Astrocyte of the spinal cord (primary cell): Measurements from ENCODE around the gene SNCAIP.
A peak's percentile ranks its signal among the peaks of the same experiment; 100 is the strongest.

ENCODE experiments used
- DNase-seq: peaks from one replicate; pipeline ENCODE4 v3.0.0; 2011; ENCODE audit warnings: low read depth, low spot score
- H3K4me3 ChIP-seq: 2 replicates; pipeline ENCODE4 v1.5.1; 2011; ENCODE audit warnings: low read depth, mild to moderate bottlenecking, low read length, moderate library complexity
- CTCF ChIP-seq: IDR thresholded peaks from 2 replicates; pipeline ENCODE4 v1.5.1; 2012; ENCODE audit warnings: low read depth, mild to moderate bottlenecking, low read length, inconsistent platforms
- in situ Hi-C: cut with HindIII; loops from 2 replicates; pipeline ENCODE4 v1.10.0; 2017; ENCODE audit warnings: low sequenced_read_pairs

The SNCAIP gene

DNA sequence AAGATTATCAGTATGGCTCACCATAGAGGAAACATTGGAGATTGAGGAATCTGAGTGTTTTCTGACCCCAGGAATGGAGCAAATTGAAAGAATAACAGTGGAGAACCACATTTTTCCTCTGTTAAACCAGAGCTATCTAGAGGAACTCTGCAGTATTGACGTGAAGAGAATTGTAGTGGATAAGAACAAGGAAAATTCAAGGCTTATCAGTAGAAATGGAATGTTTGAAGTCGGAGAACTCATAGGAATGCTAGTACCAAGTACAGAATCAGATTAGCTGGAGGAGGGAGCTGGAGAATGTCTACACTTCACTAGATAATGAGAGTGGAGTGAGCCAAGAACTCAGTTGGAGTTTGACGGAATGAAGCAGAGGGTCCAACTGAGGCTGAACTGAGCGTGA, 50.3 kb downstream of the SNCAIP start:
- no peak for TF ChIP-seq CTCF
- DNase-seq = peak; percentile 9
- H3K4me3 ChIP-seq = no peak overlapping the region
- in situ Hi-C loops = no loop called here

- no peak for DNase-seq
- in situ Hi-C loops = no loop called here
- TF ChIP-seq CTCF = no peak
- H3K4me3 ChIP-seq = no peak overlapping the region
Measured at GRCh38 chr5:122363623-122364022, 51.6 kb downstream of the SNCAIP start.

DNA sequence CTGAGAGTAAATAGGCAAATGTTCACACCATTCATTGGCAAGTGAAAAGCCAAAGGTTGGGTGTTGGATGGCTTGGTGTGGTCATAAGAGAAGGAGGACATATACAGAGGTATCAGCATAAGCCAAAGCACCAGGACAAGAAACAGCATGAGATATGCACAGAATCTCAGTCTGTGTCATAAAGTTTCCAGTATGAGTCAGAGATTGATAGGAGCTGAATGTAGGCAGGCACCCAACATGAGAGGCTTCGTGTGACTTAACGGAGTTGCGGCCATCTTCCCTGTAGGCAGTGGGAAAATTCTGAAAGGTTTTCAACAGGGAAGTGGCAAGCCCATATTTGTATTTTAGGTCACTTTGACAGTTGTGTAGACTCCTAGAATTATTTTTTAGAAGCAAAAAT, 54.5 kb downstream of the SNCAIP start:
- in situ Hi-C loops = no loop called here
- no peak for TF ChIP-seq CTCF
- no peak overlapping the region for H3K4me3 ChIP-seq
- DNase-seq = no peak

GRCh38 chr5:122367456-122367855, 55.4 kb downstream of the SNCAIP start:
- in situ Hi-C loops = no loop called here
- no peak for DNase-seq
- no peak overlapping the region for H3K4me3 ChIP-seq
- no peak for TF ChIP-seq CTCF

GRCh38 chr5:122368510-122369251, 56.6 kb downstream of the SNCAIP start:
- in situ Hi-C loops = no loop called here
- TF ChIP-seq CTCF = no peak
- no peak for DNase-seq
- H3K4me3 ChIP-seq = no peak overlapping the region

GRCh38 chr5:122369253-122369815, 57.3 kb downstream of the SNCAIP start:
- no peak overlapping the region for H3K4me3 ChIP-seq
- in situ Hi-C loops = no loop called here
- DNase-seq = no peak
- TF ChIP-seq CTCF = no peak
